Measurements from ENCODE around the gene ITPK1.

ITPK1 gene

DNA sequence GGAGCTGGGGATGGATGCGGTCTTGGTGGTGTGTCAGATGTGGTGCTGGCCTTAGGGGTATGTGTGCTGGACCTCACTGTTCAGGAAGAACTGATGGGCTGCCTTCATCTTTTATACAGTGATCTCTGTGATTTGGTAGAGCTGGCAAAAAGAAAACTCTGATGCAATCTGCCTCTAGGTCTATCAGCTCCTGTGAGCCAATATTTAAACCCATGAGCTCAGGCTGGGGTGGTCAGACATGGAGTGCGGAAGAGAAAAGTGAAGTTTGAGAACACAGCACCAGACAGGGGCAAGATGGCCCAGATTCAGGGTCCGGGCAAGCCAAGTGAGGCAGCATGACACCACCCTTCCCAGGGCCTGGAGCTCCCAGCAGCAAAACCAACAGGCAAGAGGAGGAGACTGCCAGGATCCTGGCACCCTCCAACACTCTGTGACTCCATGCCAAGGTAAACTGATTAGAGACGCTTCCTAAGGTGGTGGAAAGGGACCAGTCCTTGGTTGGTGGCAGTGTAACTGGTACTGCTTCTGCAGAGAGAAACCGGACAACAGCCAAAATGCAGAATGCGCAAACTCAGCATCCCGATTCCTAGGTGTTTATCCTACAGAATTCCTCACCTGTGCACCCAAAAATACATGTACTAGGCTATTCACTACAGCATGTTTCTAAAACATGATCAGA lies 110.5 kb downstream of the ITPK1 start:
- no peak for DNase-seq

DNA sequence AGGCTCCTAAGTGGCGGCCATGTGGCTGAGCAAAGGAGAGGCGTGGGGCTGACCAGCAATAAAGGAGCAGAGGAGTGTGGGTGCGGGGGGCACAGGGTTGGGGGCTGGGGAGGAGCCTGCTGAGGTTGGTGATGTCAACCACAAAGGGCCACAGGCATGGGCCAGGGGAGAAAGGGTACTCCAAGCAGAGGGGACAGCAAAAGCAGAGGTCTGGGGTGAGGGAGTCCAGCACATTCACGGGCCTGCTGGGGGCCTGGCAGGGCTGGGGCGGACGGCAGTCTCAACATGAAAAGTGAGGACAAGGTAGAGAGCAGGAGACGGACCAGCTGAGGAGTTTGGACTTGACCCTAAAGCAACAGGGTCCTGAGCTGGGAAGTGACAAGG lies 111.0 kb downstream of the ITPK1 start:
- no peak for DNase-seq

DNA sequence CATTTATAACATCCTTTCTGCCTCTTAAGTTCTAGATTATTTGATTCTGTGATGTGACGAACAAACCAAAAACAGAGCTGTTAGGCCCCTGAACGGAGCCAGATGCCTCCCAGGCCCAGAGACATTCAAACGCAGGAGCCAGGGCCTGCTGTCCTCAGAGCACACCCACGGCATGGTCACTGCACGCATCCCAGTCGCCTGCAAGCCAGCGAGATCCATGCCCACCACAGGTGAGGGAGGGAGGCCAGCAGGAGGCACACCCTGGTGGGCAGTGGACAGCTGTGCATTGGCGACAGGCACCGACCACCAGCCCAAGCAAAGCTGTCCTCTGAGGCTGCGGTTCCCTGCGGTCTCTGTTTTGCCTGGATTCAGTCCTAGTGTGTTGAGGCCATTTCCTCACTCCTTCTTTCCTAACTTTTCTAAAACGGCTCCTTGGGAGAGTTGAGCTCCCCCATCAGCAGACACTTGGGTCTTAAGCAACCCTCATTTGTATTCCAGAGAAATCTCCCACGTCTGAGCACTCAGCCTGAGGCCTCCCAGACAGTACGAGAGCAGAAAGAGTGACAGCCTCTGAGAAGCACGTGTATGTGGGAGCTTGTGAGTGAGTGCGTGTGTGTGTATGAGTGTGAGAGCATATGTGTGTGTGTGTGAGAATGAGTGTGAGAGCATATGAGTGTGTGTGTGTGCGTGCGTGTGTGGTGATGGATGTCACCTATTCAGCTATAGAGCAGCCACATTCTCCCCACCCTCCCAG lies 111.6 kb downstream of the ITPK1 start:
- peak; percentile 17 for DNase-seq

DNA sequence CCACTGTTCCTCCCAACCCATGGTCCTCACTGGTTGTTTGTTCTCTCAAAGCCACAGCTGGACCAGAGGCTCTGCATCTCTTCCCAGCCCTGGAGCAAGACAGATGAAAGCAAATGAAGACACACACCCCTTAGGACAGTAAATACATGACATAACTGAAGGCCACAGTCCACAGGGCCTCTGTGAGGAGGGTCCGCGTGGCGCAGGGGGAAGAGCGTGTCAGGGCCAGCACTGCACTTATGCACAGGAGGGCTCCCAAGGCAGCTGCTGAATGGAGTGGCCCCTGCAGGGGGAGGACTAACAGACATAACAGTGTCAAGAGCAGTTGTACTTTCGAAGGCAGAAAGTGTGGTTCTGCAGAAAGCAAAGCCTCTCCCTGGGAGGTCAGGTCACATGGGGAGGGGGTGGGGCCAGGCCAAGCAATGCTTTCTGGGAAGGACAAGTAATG lies 112.8 kb downstream of the ITPK1 start:
- no peak for DNase-seq

DNA sequence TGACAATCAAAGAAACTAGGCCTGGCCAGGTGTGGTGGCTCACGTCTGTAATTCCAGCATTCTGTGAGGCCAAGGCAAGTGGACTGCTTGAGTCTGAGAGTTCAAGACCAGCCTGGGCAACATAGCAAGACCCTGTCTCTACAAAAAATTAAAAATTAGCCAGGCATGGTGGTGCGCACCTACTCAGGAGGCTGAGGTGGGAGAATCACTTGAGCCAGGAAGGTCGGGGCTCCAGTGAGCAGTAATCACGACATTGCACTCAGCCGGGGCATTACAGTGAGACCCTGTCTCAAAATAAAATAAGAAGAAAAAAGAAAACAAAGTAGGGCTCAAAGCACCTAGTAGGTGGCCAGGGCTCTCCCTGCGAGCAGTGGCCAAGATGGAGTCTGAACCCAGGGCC lies 113.7 kb downstream of the ITPK1 start:
- no peak for DNase-seq

DNA sequence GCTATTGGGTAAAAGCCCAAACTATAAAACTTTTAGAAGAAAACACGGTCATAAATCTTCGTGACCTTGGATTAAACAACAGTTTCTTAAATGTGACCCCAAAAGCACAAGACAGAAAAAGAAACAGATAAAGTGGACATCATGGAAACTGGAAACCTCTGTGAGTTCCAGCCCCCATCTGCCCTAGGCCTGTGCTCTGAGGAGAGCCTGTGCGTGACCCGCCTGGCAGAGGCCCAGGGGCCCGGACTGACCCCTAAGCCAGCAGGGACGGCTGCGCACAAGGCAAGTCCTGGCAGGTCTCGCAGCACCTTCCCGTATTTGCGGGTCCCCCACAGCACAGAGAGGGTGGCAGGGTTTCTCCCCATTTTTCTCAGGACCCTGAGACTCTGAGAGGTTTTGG lies 116.8 kb downstream of the ITPK1 start:
- no peak for DNase-seq

DNA sequence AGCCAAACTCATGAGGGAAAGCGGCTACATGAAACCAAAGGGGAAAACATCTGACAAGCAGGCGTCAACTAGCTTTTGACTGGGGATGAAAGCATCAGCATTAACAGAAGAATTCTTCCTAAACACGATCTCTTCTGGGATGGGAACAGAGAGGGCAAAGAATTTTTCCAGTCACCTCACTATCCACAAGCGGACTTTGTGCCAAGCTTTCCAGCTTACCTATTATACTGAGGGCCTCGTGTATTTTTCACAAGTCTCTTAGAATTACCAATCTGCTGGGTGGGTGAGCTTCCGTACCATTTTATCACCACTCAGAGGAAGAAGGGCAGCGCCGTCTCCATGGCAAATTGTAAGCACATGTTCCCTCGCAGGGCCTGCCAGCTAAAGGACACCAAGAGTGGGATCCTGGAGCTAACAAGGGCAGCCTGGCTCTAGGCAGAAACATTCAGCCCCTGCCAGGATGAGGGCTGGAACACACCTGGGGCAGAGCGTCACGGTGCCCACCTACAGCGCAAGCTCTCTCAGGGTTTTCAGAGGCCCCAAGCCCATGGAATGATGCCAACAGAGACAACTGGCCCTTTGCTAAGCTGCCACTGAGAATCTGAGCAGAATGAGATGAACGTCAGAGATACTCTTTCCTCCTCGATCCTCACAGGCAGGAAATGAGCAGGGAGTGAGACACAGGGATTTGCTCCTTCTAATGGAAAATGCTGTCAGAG lies 118.2 kb downstream of the ITPK1 start:
- no peak for DNase-seq

DNA sequence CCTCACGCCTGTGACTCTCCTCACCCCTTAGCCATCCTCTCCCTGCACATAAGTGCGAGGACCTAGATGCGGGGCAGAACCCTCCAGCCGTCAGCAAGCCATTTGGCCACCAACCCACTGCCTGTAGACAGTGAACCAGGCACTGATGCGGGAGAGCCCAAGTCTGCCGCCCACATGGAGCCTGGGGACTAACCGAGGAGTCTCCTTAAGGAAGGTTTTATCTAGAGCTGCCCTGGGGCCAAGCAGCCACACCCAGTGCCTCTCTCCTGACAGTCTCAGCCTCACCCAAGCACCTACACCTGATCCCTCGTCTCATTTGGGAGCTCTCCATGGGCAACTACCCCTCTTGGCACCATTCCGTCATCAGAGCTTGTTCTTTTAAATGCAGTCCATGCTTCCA lies 120.1 kb downstream of the ITPK1 start:
- no peak for DNase-seq

DNA sequence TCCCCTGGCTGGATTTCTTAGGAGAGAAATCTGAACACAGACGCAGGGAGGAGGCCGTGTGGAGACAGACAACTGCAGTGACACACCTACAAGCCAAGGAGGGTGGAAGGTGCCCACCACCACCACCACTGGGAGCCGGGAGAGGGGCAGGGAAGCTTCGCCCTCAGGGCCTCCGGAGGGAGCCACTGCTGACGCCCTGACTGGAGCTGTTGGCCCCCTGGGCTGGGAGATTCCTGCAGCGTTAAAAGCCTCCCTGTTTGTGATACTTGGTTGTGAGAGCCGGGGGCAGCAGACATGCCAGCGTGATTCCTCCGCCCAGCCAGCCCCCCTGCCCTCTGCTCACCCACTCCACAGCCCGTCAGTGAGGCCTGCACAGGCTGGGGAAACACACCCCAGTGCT lies 120.8 kb downstream of the ITPK1 start:
- no peak for DNase-seq

DNA sequence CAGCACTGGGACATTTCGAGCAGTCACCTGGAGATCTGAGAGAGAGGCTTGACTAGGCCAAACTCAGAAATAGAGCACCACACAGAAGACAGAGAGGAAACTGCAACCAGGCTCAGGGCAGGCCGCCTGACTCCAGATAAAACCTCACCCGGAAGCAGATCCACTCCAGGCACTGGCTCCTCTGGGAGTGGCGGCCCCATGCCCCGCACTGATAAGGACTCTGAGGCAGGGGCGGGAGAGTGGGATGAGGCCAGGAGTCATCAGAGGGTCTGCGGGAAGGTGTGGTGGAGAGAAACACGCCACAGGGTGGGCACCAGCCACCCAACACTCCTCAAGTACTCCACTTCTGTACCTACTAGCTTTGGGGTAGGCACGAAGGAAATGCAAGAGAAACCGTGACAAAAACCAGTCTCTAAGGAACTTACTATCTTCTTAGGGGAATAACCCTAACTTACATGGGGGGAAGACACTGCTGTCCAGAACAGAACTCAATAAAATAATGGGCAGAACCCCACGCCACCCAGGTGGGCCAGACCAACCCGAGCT lies 121.5 kb downstream of the ITPK1 start:
- DNase-seq = no peak

DNA sequence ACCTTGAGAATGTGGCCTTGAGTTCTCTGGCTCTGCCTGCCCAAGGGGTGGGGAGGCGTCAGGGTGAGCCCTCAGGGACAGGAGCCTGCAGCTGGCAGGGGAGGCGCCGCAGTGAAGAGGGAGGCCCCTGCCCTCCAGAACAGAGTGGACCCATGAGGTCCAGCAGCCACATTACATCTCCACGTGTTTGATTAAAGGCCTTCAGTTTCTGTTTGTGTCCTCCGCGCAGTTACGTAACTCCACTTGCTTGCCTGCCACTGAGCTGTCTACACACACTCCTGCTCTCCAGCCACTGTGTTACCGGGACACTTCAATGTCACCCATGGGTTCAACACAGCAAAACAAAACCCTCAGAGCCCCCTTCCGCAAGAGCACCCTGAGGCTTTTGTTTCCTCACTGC lies 122.4 kb downstream of the ITPK1 start:
- no peak for DNase-seq

DNA sequence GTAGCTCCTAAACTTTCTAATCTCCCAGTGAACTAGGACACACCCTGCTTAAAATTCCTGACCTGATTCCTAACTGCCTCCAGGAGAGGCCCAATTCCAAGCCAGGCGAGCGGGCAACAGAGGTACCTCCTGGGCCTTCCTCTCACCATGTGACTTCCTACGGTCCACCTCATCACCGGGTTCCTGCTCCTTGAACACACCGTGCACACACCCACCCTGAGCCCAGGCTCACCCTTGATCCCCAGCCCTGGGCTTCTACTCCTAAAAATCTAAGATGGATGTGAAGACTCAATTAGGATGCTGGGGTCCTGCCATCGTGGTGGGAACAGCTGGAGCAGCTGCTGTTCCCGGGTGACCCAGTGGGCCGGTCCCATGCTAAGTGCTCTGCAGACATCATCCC lies 124.2 kb downstream of the ITPK1 start:
- no peak for DNase-seq

DNA sequence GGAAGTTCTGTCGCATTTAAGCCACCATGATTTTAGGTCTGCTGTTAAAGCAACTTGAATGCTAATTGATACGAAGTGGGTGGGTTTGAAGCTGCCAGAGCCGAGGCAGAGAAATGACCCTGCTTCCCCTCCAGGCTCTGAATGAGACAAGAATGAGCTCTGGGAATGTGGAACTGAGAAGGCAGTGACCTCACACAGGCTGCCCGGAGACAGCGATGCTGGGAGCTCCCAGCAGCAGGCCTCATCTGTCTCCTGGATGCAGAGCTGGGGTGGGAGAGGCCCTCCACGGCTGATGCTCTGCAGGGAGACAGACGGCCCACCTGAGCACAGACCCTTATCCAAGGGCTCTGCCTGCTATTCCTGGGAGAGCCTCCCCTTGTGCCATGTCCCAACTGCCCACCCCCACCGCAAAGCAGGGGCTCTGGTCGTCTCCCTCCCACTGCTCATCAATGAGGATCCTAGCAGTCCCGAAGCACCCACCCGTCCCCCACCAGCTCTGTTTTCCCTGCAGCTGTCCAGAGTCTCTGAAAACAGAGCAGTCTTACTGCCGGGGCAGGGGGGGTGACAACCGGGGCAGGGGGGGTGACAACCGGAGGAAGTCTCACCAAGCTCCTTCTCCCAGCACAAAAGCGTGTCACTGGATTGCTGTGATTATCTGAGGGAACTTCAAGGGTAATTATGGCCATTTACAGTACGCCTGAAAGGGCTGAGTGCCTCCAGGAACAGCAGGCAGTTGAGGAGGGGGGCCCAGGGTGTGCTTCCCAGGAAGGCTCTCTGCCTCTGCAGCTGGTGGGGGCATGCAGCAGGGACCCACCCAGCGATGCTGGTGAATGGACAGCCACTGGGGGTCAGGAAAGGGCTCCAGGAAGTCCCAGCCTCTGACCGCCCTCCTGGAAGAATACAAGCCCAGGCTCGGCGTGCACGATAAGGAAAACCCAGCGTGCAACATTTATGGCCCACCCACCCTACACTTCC lies 125.0 kb downstream of the ITPK1 start:
- DNase-seq = no peak

DNA sequence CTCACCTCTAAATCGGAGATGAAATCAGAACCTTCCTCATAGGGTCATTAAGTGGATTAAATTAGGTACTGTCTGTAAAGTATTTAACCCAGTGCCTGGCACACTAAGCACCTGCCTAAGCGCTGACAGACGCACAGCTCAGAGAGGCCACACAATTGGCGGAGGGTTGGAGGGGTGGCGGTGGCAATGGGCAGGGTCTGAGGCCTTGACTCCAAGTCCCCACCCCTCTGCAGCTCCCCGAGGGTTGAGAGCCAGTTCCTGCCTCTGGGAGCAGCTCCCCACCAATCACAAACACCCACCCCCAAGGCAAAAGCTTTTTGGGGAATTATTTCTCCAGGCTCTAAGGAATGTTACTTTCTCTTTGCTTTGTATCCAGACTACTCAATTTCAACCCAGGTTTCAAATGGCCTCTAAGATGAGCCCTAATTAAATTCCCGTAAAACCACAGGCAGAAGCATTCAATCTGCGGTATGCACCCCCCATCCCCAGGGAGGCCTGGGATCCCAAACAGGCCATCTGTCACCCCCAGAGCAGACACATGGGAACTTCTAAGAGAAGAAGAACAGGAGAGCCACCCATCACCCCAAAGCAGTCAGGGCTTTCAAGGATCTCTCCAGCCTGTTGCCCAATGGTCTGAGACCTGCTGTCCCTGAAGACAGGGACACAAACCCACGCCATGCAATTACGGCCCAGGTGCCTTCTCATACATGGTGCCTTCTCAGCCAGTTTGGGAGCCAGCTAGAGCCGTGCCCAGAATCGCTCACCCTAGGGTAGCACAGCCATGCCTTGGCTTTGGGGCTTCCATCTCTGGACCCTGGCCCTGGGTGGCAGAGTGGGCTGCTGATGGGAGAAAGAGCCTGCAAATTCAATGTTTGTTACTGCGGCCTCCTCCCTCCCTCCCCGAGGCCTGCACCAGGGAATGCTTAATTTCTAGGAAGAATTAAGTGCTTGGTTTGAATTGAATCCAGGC lies 126.7 kb downstream of the ITPK1 start:
- peak; percentile 62 for DNase-seq

DNA sequence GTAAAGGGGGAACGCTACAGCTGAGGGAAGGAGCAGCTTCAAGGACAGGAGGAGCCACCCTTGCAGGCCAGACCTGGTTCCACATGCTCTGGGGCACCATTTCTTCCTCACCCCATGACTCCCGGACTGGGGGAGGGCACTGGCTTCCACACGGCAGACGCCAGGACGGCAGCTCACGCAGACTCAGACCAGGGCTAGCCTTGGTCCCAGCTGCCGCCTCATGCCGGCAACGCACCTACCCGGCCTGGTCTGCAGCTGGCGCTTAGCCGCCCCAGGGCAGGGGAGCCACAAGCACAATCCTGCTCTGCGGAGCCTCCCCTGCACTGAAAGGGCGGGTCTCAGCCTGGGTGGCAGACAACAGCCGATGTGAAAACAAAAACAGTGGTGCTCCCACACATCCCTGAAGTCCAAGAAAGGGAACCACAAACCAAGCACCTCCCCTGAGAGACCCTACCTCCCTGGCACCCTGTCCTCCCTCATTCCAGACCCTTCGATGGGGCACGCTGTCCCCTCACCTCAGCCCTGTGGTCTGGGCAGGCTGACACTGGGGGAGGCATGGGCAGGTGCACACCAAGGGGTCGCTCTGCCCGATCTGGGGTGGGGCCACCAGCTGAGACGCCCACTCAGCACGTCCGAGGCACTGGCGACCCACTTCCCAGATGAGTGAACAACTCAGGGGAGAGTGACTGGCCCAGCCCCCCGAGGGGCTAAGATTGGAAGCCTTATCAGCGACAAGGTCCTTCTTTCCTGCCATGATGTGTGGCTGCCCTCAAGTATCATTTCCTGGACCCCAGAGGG lies 127.8 kb downstream of the ITPK1 start:
- no peak for DNase-seq

DNA sequence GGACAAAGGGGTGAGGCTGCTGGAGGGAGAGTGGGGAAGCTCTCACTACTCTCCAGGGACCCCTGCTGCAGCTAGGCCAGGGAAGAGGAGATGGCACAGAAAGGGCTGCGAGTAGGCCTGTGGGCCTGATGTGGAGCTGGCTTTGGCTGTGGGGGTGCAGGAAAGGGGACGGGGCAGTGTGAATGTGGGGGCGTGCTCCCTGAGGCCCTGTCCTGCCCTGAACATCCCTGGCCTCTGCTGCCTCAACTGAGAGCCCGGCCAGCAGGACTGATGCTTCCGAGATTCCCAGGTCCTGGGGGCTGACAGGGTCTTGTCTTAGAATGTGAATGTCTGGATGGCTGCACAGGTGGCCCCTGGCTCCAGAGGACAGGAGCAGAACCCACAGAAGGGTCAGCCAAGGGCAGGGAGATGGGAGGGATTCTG lies 128.6 kb downstream of the ITPK1 start:
- DNase-seq = no peak

DNA sequence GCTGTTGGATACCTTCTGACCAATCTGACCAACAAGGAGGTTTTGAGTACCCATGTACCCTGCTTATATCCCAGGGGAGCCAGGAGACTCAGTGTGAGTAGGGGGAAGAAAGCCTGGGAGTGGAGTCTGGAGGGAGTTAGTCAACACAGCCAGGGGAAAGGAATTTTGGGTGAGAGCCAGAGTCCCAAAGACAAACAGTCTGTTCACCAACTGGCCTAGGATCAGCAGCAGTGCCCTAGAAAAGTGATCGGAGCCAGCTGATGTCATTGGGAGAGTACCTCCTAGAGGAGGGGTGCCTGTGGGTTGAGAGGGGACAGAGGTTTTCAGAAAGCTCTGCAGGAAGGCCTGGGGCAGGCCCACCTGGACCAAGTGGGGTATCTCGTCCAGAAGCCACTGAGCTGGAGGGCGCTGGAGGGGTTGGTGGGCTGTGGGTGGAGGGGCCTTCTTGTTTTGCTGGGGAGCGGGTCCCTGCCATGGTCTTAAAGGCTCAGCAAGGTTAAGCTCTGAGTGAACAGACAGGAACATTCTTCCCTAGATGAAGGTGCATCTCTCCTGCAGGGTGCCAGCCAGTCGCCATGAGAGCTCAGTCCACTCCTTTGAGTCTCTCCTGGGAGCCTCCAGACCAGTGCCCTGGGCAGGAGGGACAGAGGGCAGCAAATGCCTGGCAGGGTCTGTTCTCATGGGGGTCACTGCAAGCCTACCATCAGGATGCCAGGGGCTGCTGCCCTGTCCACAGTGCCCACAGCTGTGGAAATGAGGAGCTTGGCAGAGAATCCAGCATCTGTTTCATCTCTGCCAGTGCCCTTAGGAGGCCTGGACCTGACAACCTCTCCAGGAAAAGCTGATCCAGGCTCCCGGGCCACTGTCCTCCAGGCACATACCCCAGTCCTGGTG lies 129.2 kb downstream of the ITPK1 start:
- peak; percentile 88 for DNase-seq

DNA sequence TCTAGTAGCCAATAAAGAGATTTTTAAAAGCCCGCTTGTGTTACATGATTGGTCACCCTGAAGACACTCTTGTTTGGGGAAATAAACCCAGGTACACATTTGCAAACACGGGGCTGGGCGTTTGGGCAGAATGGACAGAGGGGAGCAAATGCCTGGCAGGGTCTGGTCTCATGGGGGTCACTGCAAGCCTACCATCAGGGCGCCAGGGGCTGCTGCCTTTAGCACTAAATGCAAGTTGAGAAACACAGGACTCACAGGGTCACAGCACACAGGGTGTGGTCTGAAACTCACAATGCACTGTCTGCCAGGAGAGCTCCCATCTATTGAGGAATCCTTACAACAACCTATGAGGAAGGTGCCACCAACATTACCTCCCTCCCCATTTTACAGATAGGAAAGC lies 130.2 kb downstream of the ITPK1 start:
- no peak for DNase-seq

DNA sequence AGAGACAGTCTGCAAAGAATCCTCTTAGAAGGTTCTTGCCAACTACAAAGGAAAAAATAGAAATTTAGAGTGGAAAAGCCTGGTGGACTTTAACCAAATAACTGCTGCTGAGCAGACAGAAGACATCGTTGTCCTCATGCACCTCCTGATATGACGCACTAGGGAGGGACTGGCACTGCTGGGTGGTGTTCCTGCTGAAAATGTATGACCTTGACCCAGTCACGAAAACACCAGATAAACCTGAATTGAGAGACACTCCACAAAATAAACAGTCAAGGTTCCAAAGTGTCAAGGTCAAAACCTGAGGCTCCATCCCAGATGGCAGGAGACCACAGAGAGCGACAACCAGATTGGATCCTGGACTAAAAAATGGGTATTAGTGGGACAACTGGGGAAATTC lies 130.8 kb downstream of the ITPK1 start:
- no peak for DNase-seq
